K562 (cell line): ENCODE results near the gene PDZD2. TPM values are rescaled to one million over a fixed set of nuclear protein-coding genes. Genes with fewer than 3 reads are reported as not detected.

Experiments used
- ATAC-seq: fragments of 200-7000 bp; cut with Tn5 transposase; 3 replicates; pipeline ENCODE4 v1.9.1; 2020; ENCODE audit warnings: moderate library complexity
- BruUV-seq: library from RNA; stranded (reverse); fragments of 400-500 nt; replicated peaks from 2 replicates; lab custom pipeline; 2021; lab: Mats Ljungman, UMichigan
- CTCF ChIA-PET: fragments of 300-600 bp; formaldehyde crosslinking; extraction: SDS; loops from one replicate; lab custom pipeline; 2021; ENCODE audit warnings: low intra/inter-chr PET ratio; lab: Yijun Ruan, JAX
- POLR2A ChIA-PET: fragments of 300-600, 350-650 bp; sonication (Branson Sonifier 250); formaldehyde crosslinking; extraction: SDS; loops from one replicate; lab custom pipeline; 2021; ENCODE audit warnings: antibody characterized with exemption, inconsistent platforms; lab: Yijun Ruan, JAX
- DNase-seq, 4 experiments: peaks; one replicate each; pipeline versions ENCODE4 v3.0.0 to v3.0.0-alpha.2; 2011 to 2018; ENCODE audit warnings: low spot score in 3 of 4, mixed read lengths in 3 of 4; ENCODE audit errors: extremely low read depth in 1 of 4
- FAIRE-seq: peaks from 2 replicates; lab custom pipeline; 2011; peaks lifted over from hg19 to GRCh38; lab: Jason Lieb, UNC
- H2AFZ ChIP-seq: 2 replicates; pipeline ENCODE4 v1.6.0; 2011; ENCODE audit warnings: low read depth, low read length, control low read depth, inconsistent platforms
- H3K27ac ChIP-seq: fragments of 200-600 bp; 3 replicates; pipeline ENCODE4 v1.8.0; 2011; ENCODE audit warnings: low read depth, mild to moderate bottlenecking, control low read depth, inconsistent platforms, low read length, moderate library complexity, mixed read lengths; ENCODE audit errors: extremely low read depth
- H3K27me3 ChIP-seq, 2 experiments: fragments of 300-600 bp in 1 of 2; 2 replicates in 1 of 2; 3 replicates in 1 of 2; pipeline versions ENCODE4 v1.6.0 to v1.8.0; 2011; ENCODE audit warnings: inconsistent platforms in 2 of 2, low read length in 2 of 2, mild to moderate bottlenecking in 1 of 2, mixed read lengths in 1 of 2, moderate library complexity in 1 of 2; ENCODE audit not compliant: control insufficient read depth in 2 of 2, insufficient read depth in 2 of 2
- H3K36me3 ChIP-seq: fragments of 300-600 bp; 3 replicates; pipeline ENCODE4 v1.8.0; 2011; ENCODE audit warnings: mild to moderate bottlenecking, low read length, inconsistent platforms; ENCODE audit not compliant: control insufficient read depth, insufficient read depth
- H3K4me1 ChIP-seq, 2 experiments: fragments of 200-600 bp in 1 of 2; replicated peaks in 1 of 2; 2 replicates in 1 of 2; 3 replicates in 1 of 2; pipeline versions ENCODE4 v1.5.1 to v1.8.0; 2011; ENCODE audit warnings: inconsistent platforms in 2 of 2, low read length in 2 of 2, mild to moderate bottlenecking in 1 of 2, mixed read lengths in 1 of 2, moderate library complexity in 1 of 2; ENCODE audit not compliant: control insufficient read depth in 2 of 2, insufficient read depth in 2 of 2
- H3K4me2 ChIP-seq: 2 replicates; pipeline ENCODE4 v1.6.1; 2011; ENCODE audit warnings: low read length, control low read depth, inconsistent platforms, mixed read lengths; ENCODE audit not compliant: insufficient read depth
- H3K4me3 ChIP-seq: fragments of 200-600 bp; sonication (generic), shearing (Covaris generic); 2 replicates; pipeline ENCODE4 v1.5.1; 2016; ENCODE audit warnings: control low read depth, inconsistent platforms
- H3K79me2 ChIP-seq: fragments of 200-600 bp; 3 replicates; pipeline ENCODE4 v1.8.0; 2011; ENCODE audit warnings: low read length, inconsistent platforms; ENCODE audit not compliant: control insufficient read depth, insufficient read depth
- H3K9ac ChIP-seq, 2 experiments: 2 replicates each; pipeline versions ENCODE4 v1.6.0 to v1.6.1; 2011; ENCODE audit warnings: low read depth in 2 of 2, low read length in 2 of 2, control low read depth in 1 of 2, inconsistent platforms in 1 of 2, mild to moderate bottlenecking in 1 of 2, mixed read lengths in 1 of 2; ENCODE audit not compliant: insufficient read depth in 1 of 2
- H3K9me1 ChIP-seq: one replicate; pipeline ENCODE4 v1.6.0; 2011; ENCODE audit warnings: inconsistent platforms, mild to moderate bottlenecking, low read length, moderate library complexity; ENCODE audit not compliant: control insufficient read depth, insufficient read depth
- H3K9me3 ChIP-seq: replicated peaks from 2 replicates; pipeline ENCODE4 v1.5.1; 2011; ENCODE audit warnings: low read depth, low read length, inconsistent platforms; ENCODE audit not compliant: control insufficient read depth, insufficient read depth
- H4K20me1 ChIP-seq: replicated peaks from 2 replicates; pipeline ENCODE4 v1.6.1; 2011; ENCODE audit warnings: low read length, inconsistent platforms, mixed read lengths; ENCODE audit not compliant: control insufficient read depth, insufficient read depth
- ADNP ChIP-seq: fragments of 200-800 bp; sonication (Bioruptor generic); IDR thresholded peaks from 2 replicates; pipeline ENCODE4 v1.6.1; 2016; ENCODE audit warnings: missing genetic modification characterization, missing compliant biosample characterization
- BCOR ChIP-seq: fragments of 450-650 bp; IDR thresholded peaks from 2 replicates; pipeline ENCODE4 v1.6.1; 2016
- CREB1 ChIP-seq, 2 experiments: sonication (generic) in 1 of 2; formaldehyde crosslinking in 1 of 2; IDR thresholded peaks; 2 replicates each; pipeline versions ENCODE4 v1.6.1 to v1.8.0; 2012 to 2022; ENCODE audit warnings: inconsistent platforms in 1 of 2, mild to moderate bottlenecking in 1 of 2, missing genetic modification reagents in 1 of 2, moderate library complexity in 1 of 2
- CTBP1 ChIP-seq: fragments of 450-650 bp; IDR thresholded peaks from 2 replicates; pipeline ENCODE4 v1.6.1; 2016; ENCODE audit warnings: borderline replicate concordance
- ETS2 ChIP-seq: IDR thresholded peaks from 2 replicates; pipeline ENCODE4 v1.6.1; 2016; ENCODE audit warnings: borderline replicate concordance, missing genetic modification characterization, mild to moderate bottlenecking, moderate library complexity, missing compliant biosample characterization; ENCODE audit not compliant: poor library complexity, severe bottlenecking
- FOS ChIP-seq: IDR thresholded peaks from 3 replicates; pipeline ENCODE4 v1.6.1; 2011; ENCODE audit not compliant: insufficient read length; ENCODE audit errors: extremely low read depth
- LEF1 ChIP-seq: fragments of 450-650 bp; IDR thresholded peaks from 2 replicates; pipeline ENCODE4 v1.6.1; 2016; ENCODE audit warnings: mild to moderate bottlenecking
- MBD2 ChIP-seq: sonication (generic); IDR thresholded peaks from 2 replicates; pipeline ENCODE4 v1.6.1; 2016; ENCODE audit warnings: low read depth, borderline replicate concordance
- MCM5 ChIP-seq: fragments of 450-650 bp; IDR thresholded peaks from 2 replicates; pipeline ENCODE4 v1.6.1; 2016; ENCODE audit warnings: low read depth
- MEF2D ChIP-seq: conservative IDR thresholded peaks from 2 replicates; pipeline ENCODE4 v1.6.1; 2016; ENCODE audit warnings: low read depth, missing genetic modification characterization, missing compliant biosample characterization
- PML ChIP-seq: IDR thresholded peaks from 2 replicates; pipeline ENCODE4 v1.6.1; 2012; ENCODE audit warnings: low read length, inconsistent platforms
- POU5F1 ChIP-seq: fragments of 150-350 bp; IDR thresholded peaks from 2 replicates; pipeline ENCODE4 v1.6.1; 2014; ENCODE audit warnings: borderline replicate concordance, low read length, low read depth, mild to moderate bottlenecking; ENCODE audit not compliant: partially characterized antibody
- RBM39 ChIP-seq: fragments of 200-400 bp; formaldehyde crosslinking; optimal IDR thresholded peaks from 2 replicates; pipeline ENCODE3; 2018; ENCODE audit warnings: low read depth, low read length
- SIN3A ChIP-seq, 2 experiments: fragments of 150-350 bp in 1 of 2; IDR thresholded peaks; 2 replicates each; pipeline ENCODE4 v1.6.1; 2011 to 2016; ENCODE audit warnings: borderline replicate concordance in 2 of 2, low read depth in 2 of 2, low read length in 2 of 2, mild to moderate bottlenecking in 2 of 2, moderate library complexity in 2 of 2; ENCODE audit not compliant: control insufficient read depth in 1 of 2
- STAG1 ChIP-seq: sonication (generic); formaldehyde crosslinking; IDR thresholded peaks from 2 replicates; pipeline ENCODE4 v1.5.0; 2020; ENCODE audit warnings: missing genetic modification reagents, borderline replicate concordance
- TCFL5 ChIP-seq: fragments of 250-450 bp; sonication (Bioruptor Pico); conservative IDR thresholded peaks from 2 replicates; pipeline ENCODE4 v1.6.1; 2021; ENCODE audit warnings: mild to moderate bottlenecking, moderate library complexity, matching md5 sums
- ZBTB5 ChIP-seq: fragments of 450-650 bp; IDR thresholded peaks from 2 replicates; pipeline ENCODE4 v1.6.1; 2017; ENCODE audit warnings: antibody characterized with exemption
- ZNF398 ChIP-seq: fragments of 250-450 bp; sonication (Bioruptor Pico); IDR thresholded peaks from 2 replicates; pipeline ENCODE4 v1.8.0; 2021; ENCODE audit warnings: moderate library complexity, mild to moderate bottlenecking, inconsistent platforms
- WGBS: fragments of 100-300 bp; shearing (Covaris generic); methylation state at CpG from one replicate; pipeline ENCODE4 v1.1.6; 2016; ENCODE audit warnings: low coverage, mixed read lengths; ENCODE audit not compliant: insufficient coverage; ENCODE audit errors: missing lambda C conversion rate; 5-methylcytosine and 5-hydroxymethylcytosine counted together
- in situ Hi-C: fragments of 300-500 bp; cut with MboI; formaldehyde crosslinking; loops from 4 replicates; pipeline ENCODE4 v1.15.0; 2018; ENCODE audit warnings: inconsistent platforms, mixed read lengths
- intact Hi-C: fragments of 100-400 bp; cut with micrococcal nuclease; formaldehyde crosslinking; loops from 2 replicates; pipeline ENCODE4 v1.14.2; 2022
- polyA plus RNA-seq, 8 experiments: library from polyadenylated mRNA; depleted of rRNA in 4 of 8; stranded (reverse) in 5 of 8; unstranded in 3 of 8; fragments of >200 nt; fragmentation: Nextera tagmentation in 2 of 8; fragmentation: Illumina TruSeq in 1 of 8; extraction: Ambion mirVana in 2 of 8; extraction: Trizol in 1 of 8; gene quantifications; 2 replicates each; pipeline versions ENCODE4 v1.2.1 to v1.2.3, GENCODE V29; 2011 to 2014; ENCODE audit warnings: inconsistent platforms in 1 of 8, missing spikeins in 1 of 8
- total RNA-seq, 7 experiments: library from RNA; depleted of rRNA in 6 of 7; stranded (reverse); fragments of >200 nt in 6 of 7; fragmentation: Illumina TruSeq in 2 of 7; extraction: Trizol in 2 of 7; gene quantifications; 2 replicates each; pipeline versions ENCODE4 v1.2.1 to v1.2.3, GENCODE V29; 2011 to 2021; ENCODE audit warnings: low replicate concordance in 1 of 7
- TF ChIP-seq, protein P1 (sequence below): sonication (generic); formaldehyde crosslinking; IDR thresholded peaks from 2 replicates; pipeline ENCODE4 v1.8.0; 2022; ENCODE audit warnings: mild to moderate bottlenecking, missing genetic modification reagents

The PDZD2 gene
- total and polyA plus RNA-seq, 9 of the 15 experiments (the other 6 are each of a cell fraction or from before 2014, with no cell fraction given) = 0.02 to 0.08 (median 0.04) TPM; not detected in 6

DNA sequence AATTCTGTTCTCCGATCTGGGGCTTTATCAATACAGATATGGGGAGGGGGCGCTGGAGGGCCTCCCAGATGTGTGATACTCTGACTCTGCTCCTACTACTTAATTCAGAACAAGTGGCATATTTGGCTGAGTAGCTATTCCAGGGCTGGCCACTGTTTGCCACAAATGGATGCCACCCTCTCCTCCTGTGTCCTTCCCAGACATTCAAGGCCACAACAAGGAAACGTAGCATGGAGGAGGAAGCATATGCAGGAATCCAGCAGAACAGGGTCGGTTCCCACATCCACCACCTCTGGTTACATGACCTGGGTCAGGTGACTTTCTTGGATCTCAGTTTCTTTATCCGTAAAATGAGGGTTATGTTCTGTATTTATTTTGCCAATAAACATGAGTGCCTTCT lies 404.2 kb downstream of the PDZD2 start:
- CTCF ChIA-PET = no interaction called here
- no peak for DNase-seq

More for the DNA sequence above, 404.2 kb downstream of the PDZD2 start:
- FAIRE-seq = no peak
- no TSS peak for BruUV-seq
- Histone ChIP-seq H3K4me1 (no peaks in the 10 kb centered on the region), H3K36me3 (no peaks in the 10 kb centered on the region), H2AFZ (no peak overlapping the region), H3K9ac (no peak overlapping the region), H3K9me1 (no peaks in the 10 kb centered on the region), H3K27ac (no peak overlapping the region), H4K20me1 (no peaks in the 10 kb centered on the region), H3K9me3 (no peaks in the 10 kb centered on the region), H3K4me2 (no peak overlapping the region), H3K4me3 (no peak overlapping the region), H3K27me3 (peaks cover 5 to 18% of the 10 kb centered on the region in 2 experiments; a peak in 3 of 5 replicates), H3K79me2 (no peaks in the 10 kb centered on the region)
- in situ Hi-C loops = no loop called here
- TF ChIP-seq CREB1 (IDR thresholded peaks at IDR 0.05) (no peak), CREB1 (CRISPR knock-in tag; IDR thresholded peaks at IDR 0.05) (no peak), CTBP1 (no peak), POU5F1 (no peak), ADNP (tag) (no peak), PML (no peak), STAG1 (CRISPR knock-in tag) (no peak), ZBTB5 (no peak), BCOR (no peak), MEF2D (tag) (no peak), RBM39 (no peak), MBD2 (no peak), FOS (no peak), ETS2 (tag) (no peak), MCM5 (no peak), LEF1 (no peak), TCFL5 (CRISPR knock-in tag) (no peak), SIN3A (IDR thresholded peaks at IDR 0.05; ENCODE audit: borderline replicate concordance in 2 of 2, control insufficient read depth in 1 of 2, low read depth in 2 of 2, low read length in 2 of 2) (no peak), ZNF398 (no peak)
- TF ChIP-seq, protein P1, sequence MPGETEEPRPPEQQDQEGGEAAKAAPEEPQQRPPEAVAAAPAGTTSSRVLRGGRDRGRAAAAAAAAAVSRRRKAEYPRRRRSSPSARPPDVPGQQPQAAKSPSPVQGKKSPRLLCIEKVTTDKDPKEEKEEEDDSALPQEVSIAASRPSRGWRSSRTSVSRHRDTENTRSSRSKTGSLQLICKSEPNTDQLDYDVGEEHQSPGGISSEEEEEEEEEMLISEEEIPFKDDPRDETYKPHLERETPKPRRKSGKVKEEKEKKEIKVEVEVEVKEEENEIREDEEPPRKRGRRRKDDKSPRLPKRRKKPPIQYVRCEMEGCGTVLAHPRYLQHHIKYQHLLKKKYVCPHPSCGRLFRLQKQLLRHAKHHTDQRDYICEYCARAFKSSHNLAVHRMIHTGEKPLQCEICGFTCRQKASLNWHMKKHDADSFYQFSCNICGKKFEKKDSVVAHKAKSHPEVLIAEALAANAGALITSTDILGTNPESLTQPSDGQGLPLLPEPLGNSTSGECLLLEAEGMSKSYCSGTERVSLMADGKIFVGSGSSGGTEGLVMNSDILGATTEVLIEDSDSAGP = no peak
- intact Hi-C loops = no loop called here
- WGBS = 4% methylated on average over 5 of the region's 5 CpGs
- POLR2A ChIA-PET = interaction anchor here (0.6 kb wide), 2 partner anchors 47 to 261 kb away, joined by 3 read pairs; no protein-coding TSS in a partner anchor
- no peak for ATAC-seq
